Sigmoid colon (tissue), 7 donors: ENCODE measurements around the gene KIAA1217. TPM values are rescaled to one million over a fixed set of nuclear protein-coding genes. Genes with fewer than 3 reads are reported as not detected.

Source experiments
- DNase-seq: peaks from one replicate; pipeline ENCODE4 v3.0.0-alpha.2; 2019
- H3K27ac ChIP-seq, 4 donors: fragments of 200-600 bp; sonication (generic); one replicate each; pipeline ENCODE4 v1.5.1; 2016 to 2019; ENCODE audit warnings: mild to moderate bottlenecking in 1 of 4
- H3K27me3 ChIP-seq, 3 donors: fragments of 200-600 bp; sonication (generic); one replicate each; pipeline ENCODE4 v1.5.1; 2019; ENCODE audit warnings: mild to moderate bottlenecking in 1 of 3
- H3K36me3 ChIP-seq, 4 donors: fragments of 200-600 bp; sonication (generic); one replicate each; pipeline ENCODE4 v1.5.1; 2016 to 2019
- H3K4me1 ChIP-seq, 4 donors: fragments of 200-600 bp; sonication (generic); one replicate each; pipeline ENCODE4 v1.5.1; 2017 to 2019
- H3K4me3 ChIP-seq, 4 donors: fragments of 200-600 bp; sonication (generic); one replicate each; pipeline ENCODE4 v1.5.1; 2017 to 2019; ENCODE audit warnings: mild to moderate bottlenecking in 2 of 4, moderate library complexity in 1 of 4
- H3K9me3 ChIP-seq, 4 donors: fragments of 200-600 bp in 3 of 4; sonication (generic) in 3 of 4; one replicate each; pipeline versions ENCODE4 v1.5.1 to v1.6.1; 2013 to 2019
- CTCF ChIP-seq, 4 experiments: fragments of 450-650 bp in 3 of 4; fragments of 200-600 bp in 1 of 4; IDR thresholded peaks; one replicate each; pipeline ENCODE4 v1.5.1; 2016 to 2019; ENCODE audit warnings: antibody characterized with exemption in 4 of 4, mild to moderate bottlenecking in 3 of 4, moderate library complexity in 2 of 4
- EP300 ChIP-seq, 4 donors: sonication (generic); formaldehyde crosslinking; IDR thresholded peaks; one replicate each; pipeline ENCODE4 v1.6.1; 2017; ENCODE audit warnings: antibody characterized with exemption in 4 of 4
- POLR2A ChIP-seq, 2 donors: fragments of 450-650 bp; IDR thresholded peaks; one replicate each; pipeline ENCODE4 v1.6.1; 2016; ENCODE audit warnings: antibody characterized with exemption in 2 of 2, mild to moderate bottlenecking in 2 of 2, moderate library complexity in 2 of 2
- POLR2AphosphoS5 ChIP-seq, 4 donors: sonication (generic); formaldehyde crosslinking; IDR thresholded peaks; one replicate each; pipeline ENCODE4 v1.6.1; 2017; ENCODE audit warnings: antibody characterized with exemption in 4 of 4
- WGBS, 2 donors: extraction: QIAGEN DNeasy Blood & Tissue Kit; methylation state at CpG; one replicate each; pipeline ENCODE4 v1.1.7; 2013; 5-methylcytosine and 5-hydroxymethylcytosine counted together
- intact Hi-C: fragments of 100-400 bp; cut with DNase I; formaldehyde crosslinking; loops from one replicate; pipeline ENCODE4 v1.15.1; 2023
- polyA plus RNA-seq, 3 donors: library from polyadenylated mRNA; stranded (reverse); fragments of 200-250 nt; gene quantifications; one replicate each; pipeline ENCODE4 v1.2.3, GENCODE V29; 2013
- total RNA-seq, 4 donors: library from RNA; depleted of rRNA; stranded (reverse); fragments of >200 nt; gene quantifications; one replicate each; pipeline ENCODE4 v1.1.0, GENCODE V29; 2016
- donor health status: healthy with polysubstance abuse.
- donor health status: Bipolar disorder and iron deficiency.
- donor health status: healthy.

Gene KIAA1217
- total and polyA plus RNA-seq, 7 donors = 7.6 to 31.9 (median 15.0) TPM

GRCh38 chr10:24278176-24278889, 69.4 kb downstream of the KIAA1217 start:
- Histone ChIP-seq H3K9me3 (no peaks in the 10 kb centered on the region), H3K27ac (peak overlapping the region in 3 of 4 donors; percentile 34 to 63 (median 35)), H3K4me1 (peaks cover 0 to 12% (median 0%) of the 10 kb centered on the region in 4 donors), H3K27me3 (no peaks in the 10 kb centered on the region), H3K36me3 (peaks cover 0 to 4% (median 0%) of the 10 kb centered on the region in 4 donors), H3K4me3 (no peak overlapping the region)
- intact Hi-C loops = no loop called here
- no peak for DNase-seq
- TF ChIP-seq EP300 (IDR thresholded peaks at IDR 0.05) = no peak
- no peak for TF ChIP-seq POLR2AphosphoS5 (IDR thresholded peaks at IDR 0.05)
- no peak for TF ChIP-seq POLR2A (IDR thresholded peaks at IDR 0.05)
- TF ChIP-seq CTCF (IDR thresholded peaks at IDR 0.05) = no peak
- 80 to 91% methylated on average over 5 of the region's 5 CpGs for WGBS, 2 donors

- intact Hi-C loops = no loop called here
- no peak overlapping the region for H3K4me3 ChIP-seq
- no peak for DNase-seq
- peaks cover 0 to 4% (median 0%) of the 10 kb centered on the region in 4 donors for H3K36me3 ChIP-seq
- H3K27me3 ChIP-seq = no peaks in the 10 kb centered on the region
- no peaks in the 10 kb centered on the region for H3K9me3 ChIP-seq
- H3K4me1 ChIP-seq = peaks cover 0 to 12% (median 0%) of the 10 kb centered on the region in 4 donors
- H3K27ac ChIP-seq = no peak overlapping the region
- TF ChIP-seq POLR2AphosphoS5 (IDR thresholded peaks at IDR 0.05) (no peak), POLR2A (IDR thresholded peaks at IDR 0.05) (no peak), CTCF (IDR thresholded peaks at IDR 0.05) (no peak), EP300 (IDR thresholded peaks at IDR 0.05) (no peak)
These were observed 70.2 kb downstream of the KIAA1217 start for GRCh38 chr10:24279166-24279565.

- Histone ChIP-seq H3K36me3 (peaks cover 0 to 4% (median 0%) of the 10 kb centered on the region in 4 donors), H3K27me3 (no peaks in the 10 kb centered on the region), H3K4me1 (peaks cover 0 to 7% (median 0%) of the 10 kb centered on the region in 4 donors), H3K27ac (no peak overlapping the region), H3K9me3 (no peaks in the 10 kb centered on the region), H3K4me3 (no peak overlapping the region)
- intact Hi-C loops = no loop called here
- TF ChIP-seq CTCF (IDR thresholded peaks at IDR 0.05) (no peak), EP300 (IDR thresholded peaks at IDR 0.05) (no peak), POLR2AphosphoS5 (IDR thresholded peaks at IDR 0.05) (no peak), POLR2A (IDR thresholded peaks at IDR 0.05) (no peak)
- no peak for DNase-seq
- 40 to 58% methylated on average over 4 of the region's 4 CpGs for WGBS, 2 donors
These were observed 78.7 kb downstream of the KIAA1217 start for GRCh38 chr10:24287559-24288195.

- Histone ChIP-seq H3K4me1 (peaks cover 0 to 7% (median 5%) of the 10 kb centered on the region in 4 donors), H3K9me3 (no peaks in the 10 kb centered on the region), H3K36me3 (no peaks in the 10 kb centered on the region), H3K4me3 (no peak overlapping the region), H3K27ac (no peak overlapping the region), H3K27me3 (no peaks in the 10 kb centered on the region)
- TF ChIP-seq CTCF (IDR thresholded peaks at IDR 0.05) (no peak), EP300 (IDR thresholded peaks at IDR 0.05) (no peak), POLR2A (IDR thresholded peaks at IDR 0.05) (no peak), POLR2AphosphoS5 (IDR thresholded peaks at IDR 0.05) (no peak)
- no peak for DNase-seq
- 87 to 93% methylated on average over 1 of the region's 1 CpG for WGBS, 2 donors
- intact Hi-C loops = no loop called here
These were observed 79.6 kb downstream of the KIAA1217 start for GRCh38 chr10:24288581-24288980.
